Liver (tissue), 3 donors: ENCODE data around the gene PREP.

Experiments
- EGR1 ChIP-seq, 2 donors: IDR thresholded peaks; 2 replicates each; pipeline ENCODE4 v1.6.1; 2016 to 2018; ENCODE audit warnings: antibody characterized with exemption in 2 of 2, low read depth in 2 of 2
- FOXA1 ChIP-seq: IDR thresholded peaks from 2 replicates; pipeline ENCODE4 v1.6.1; 2016; ENCODE audit warnings: antibody characterized with exemption
- JUND ChIP-seq, 2 donors: IDR thresholded peaks; 2 replicates each; pipeline ENCODE4 v1.6.1; 2016; ENCODE audit warnings: antibody characterized with exemption in 2 of 2
- SP1 ChIP-seq: IDR thresholded peaks from 2 replicates; pipeline ENCODE4 v1.6.1; 2018; ENCODE audit warnings: antibody characterized with exemption, mild to moderate bottlenecking
- YY1 ChIP-seq: IDR thresholded peaks from 2 replicates; pipeline ENCODE4 v1.6.1; 2016; ENCODE audit warnings: antibody characterized with exemption, mild to moderate bottlenecking
- TF ChIP-seq, protein P1 (sequence below): IDR thresholded peaks from 2 replicates; pipeline ENCODE4 v1.6.1; 2016; ENCODE audit warnings: antibody characterized with exemption, mild to moderate bottlenecking
- TF ChIP-seq, protein P2 (sequence below): fragments of 150-350 bp; IDR thresholded peaks from 2 replicates; pipeline ENCODE4 v1.5.1; 2017; ENCODE audit warnings: improper control_type of control experiment, low read depth, low read length; ENCODE audit not compliant: missing input control
- TF ChIP-seq, protein P3 (sequence below): IDR thresholded peaks from 2 replicates; pipeline ENCODE4 v1.6.1; 2016; ENCODE audit warnings: antibody characterized with exemption
- donor health status: healthy.
- donor health status: healthy.

DNA sequence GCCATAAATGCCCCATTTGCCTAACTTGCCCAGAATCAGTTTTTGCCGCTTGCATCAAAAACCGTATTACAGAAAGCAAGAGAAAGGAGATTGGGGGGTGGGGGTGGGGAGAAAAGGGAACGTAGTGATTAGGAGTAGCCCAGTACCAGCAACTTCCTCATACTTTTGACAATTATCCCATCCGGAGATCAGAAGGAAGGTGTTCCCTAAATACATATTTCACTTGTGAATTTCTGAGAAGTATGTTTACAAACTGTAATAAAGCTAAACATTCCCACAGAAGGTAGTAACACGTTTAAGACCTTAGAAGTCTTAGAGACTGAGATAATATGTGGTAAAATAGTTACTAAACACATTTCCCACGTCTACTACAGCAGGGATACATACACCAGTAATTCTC lies 14.5 kb downstream of the PREP start:
- TF ChIP-seq FOXA1 (no peak), EGR1 (IDR thresholded peaks at IDR 0.05; ENCODE audit: low read depth in 2 of 2) (no peak), JUND (IDR thresholded peaks at IDR 0.05) (no peak), YY1 (no peak), SP1 (no peak)
- TF ChIP-seq, protein P1, sequence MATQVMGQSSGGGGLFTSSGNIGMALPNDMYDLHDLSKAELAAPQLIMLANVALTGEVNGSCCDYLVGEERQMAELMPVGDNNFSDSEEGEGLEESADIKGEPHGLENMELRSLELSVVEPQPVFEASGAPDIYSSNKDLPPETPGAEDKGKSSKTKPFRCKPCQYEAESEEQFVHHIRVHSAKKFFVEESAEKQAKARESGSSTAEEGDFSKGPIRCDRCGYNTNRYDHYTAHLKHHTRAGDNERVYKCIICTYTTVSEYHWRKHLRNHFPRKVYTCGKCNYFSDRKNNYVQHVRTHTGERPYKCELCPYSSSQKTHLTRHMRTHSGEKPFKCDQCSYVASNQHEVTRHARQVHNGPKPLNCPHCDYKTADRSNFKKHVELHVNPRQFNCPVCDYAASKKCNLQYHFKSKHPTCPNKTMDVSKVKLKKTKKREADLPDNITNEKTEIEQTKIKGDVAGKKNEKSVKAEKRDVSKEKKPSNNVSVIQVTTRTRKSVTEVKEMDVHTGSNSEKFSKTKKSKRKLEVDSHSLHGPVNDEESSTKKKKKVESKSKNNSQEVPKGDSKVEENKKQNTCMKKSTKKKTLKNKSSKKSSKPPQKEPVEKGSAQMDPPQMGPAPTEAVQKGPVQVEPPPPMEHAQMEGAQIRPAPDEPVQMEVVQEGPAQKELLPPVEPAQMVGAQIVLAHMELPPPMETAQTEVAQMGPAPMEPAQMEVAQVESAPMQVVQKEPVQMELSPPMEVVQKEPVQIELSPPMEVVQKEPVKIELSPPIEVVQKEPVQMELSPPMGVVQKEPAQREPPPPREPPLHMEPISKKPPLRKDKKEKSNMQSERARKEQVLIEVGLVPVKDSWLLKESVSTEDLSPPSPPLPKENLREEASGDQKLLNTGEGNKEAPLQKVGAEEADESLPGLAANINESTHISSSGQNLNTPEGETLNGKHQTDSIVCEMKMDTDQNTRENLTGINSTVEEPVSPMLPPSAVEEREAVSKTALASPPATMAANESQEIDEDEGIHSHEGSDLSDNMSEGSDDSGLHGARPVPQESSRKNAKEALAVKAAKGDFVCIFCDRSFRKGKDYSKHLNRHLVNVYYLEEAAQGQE: no peak
- TF ChIP-seq, protein P2, sequence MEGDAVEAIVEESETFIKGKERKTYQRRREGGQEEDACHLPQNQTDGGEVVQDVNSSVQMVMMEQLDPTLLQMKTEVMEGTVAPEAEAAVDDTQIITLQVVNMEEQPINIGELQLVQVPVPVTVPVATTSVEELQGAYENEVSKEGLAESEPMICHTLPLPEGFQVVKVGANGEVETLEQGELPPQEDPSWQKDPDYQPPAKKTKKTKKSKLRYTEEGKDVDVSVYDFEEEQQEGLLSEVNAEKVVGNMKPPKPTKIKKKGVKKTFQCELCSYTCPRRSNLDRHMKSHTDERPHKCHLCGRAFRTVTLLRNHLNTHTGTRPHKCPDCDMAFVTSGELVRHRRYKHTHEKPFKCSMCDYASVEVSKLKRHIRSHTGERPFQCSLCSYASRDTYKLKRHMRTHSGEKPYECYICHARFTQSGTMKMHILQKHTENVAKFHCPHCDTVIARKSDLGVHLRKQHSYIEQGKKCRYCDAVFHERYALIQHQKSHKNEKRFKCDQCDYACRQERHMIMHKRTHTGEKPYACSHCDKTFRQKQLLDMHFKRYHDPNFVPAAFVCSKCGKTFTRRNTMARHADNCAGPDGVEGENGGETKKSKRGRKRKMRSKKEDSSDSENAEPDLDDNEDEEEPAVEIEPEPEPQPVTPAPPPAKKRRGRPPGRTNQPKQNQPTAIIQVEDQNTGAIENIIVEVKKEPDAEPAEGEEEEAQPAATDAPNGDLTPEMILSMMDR: no peak
- TF ChIP-seq, protein P3, sequence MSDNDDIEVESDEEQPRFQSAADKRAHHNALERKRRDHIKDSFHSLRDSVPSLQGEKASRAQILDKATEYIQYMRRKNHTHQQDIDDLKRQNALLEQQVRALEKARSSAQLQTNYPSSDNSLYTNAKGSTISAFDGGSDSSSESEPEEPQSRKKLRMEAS: no peak
